K562 (cell line): ENCODE results near the gene CS. TPM values are rescaled to one million over a fixed set of nuclear protein-coding genes. Genes with fewer than 3 reads are reported as not detected.
A peak's percentile ranks its signal among the peaks of the same experiment; 100 is the strongest.

Source experiments
- ATAC-seq: fragments of 200-7000 bp; cut with Tn5 transposase; 3 replicates; pipeline ENCODE4 v1.9.1; 2020; ENCODE audit warnings: moderate library complexity
- BruUV-seq: library from RNA; stranded (reverse); fragments of 400-500 nt; replicated peaks from 2 replicates; lab custom pipeline; 2021; lab: Mats Ljungman, UMichigan
- CTCF ChIA-PET: fragments of 300-600 bp; formaldehyde crosslinking; extraction: SDS; loops from one replicate; lab custom pipeline; 2021; ENCODE audit warnings: low intra/inter-chr PET ratio; lab: Yijun Ruan, JAX
- POLR2A ChIA-PET: fragments of 300-600, 350-650 bp; sonication (Branson Sonifier 250); formaldehyde crosslinking; extraction: SDS; loops from one replicate; lab custom pipeline; 2021; ENCODE audit warnings: antibody characterized with exemption, inconsistent platforms; lab: Yijun Ruan, JAX
- DNase-seq, 4 experiments: peaks; one replicate each; pipeline versions ENCODE4 v3.0.0 to v3.0.0-alpha.2; 2011 to 2018; ENCODE audit warnings: low spot score in 3 of 4, mixed read lengths in 3 of 4; ENCODE audit errors: extremely low read depth in 1 of 4
- FAIRE-seq: peaks from 2 replicates; lab custom pipeline; 2011; peaks lifted over from hg19 to GRCh38; lab: Jason Lieb, UNC
- H2AFZ ChIP-seq: 2 replicates; pipeline ENCODE4 v1.6.0; 2011; ENCODE audit warnings: low read depth, low read length, control low read depth, inconsistent platforms
- H3K27ac ChIP-seq: fragments of 200-600 bp; 3 replicates; pipeline ENCODE4 v1.8.0; 2011; ENCODE audit warnings: low read depth, mild to moderate bottlenecking, control low read depth, inconsistent platforms, low read length, moderate library complexity, mixed read lengths; ENCODE audit errors: extremely low read depth
- H3K27me3 ChIP-seq, 2 experiments: fragments of 300-600 bp in 1 of 2; 2 replicates in 1 of 2; 3 replicates in 1 of 2; pipeline versions ENCODE4 v1.6.0 to v1.8.0; 2011; ENCODE audit warnings: inconsistent platforms in 2 of 2, low read length in 2 of 2, mild to moderate bottlenecking in 1 of 2, mixed read lengths in 1 of 2, moderate library complexity in 1 of 2; ENCODE audit not compliant: control insufficient read depth in 2 of 2, insufficient read depth in 2 of 2
- H3K36me3 ChIP-seq: fragments of 300-600 bp; 3 replicates; pipeline ENCODE4 v1.8.0; 2011; ENCODE audit warnings: mild to moderate bottlenecking, low read length, inconsistent platforms; ENCODE audit not compliant: control insufficient read depth, insufficient read depth
- H3K4me1 ChIP-seq, 2 experiments: fragments of 200-600 bp in 1 of 2; replicated peaks in 1 of 2; 2 replicates in 1 of 2; 3 replicates in 1 of 2; pipeline versions ENCODE4 v1.5.1 to v1.8.0; 2011; ENCODE audit warnings: inconsistent platforms in 2 of 2, low read length in 2 of 2, mild to moderate bottlenecking in 1 of 2, mixed read lengths in 1 of 2, moderate library complexity in 1 of 2; ENCODE audit not compliant: control insufficient read depth in 2 of 2, insufficient read depth in 2 of 2
- H3K4me2 ChIP-seq: 2 replicates; pipeline ENCODE4 v1.6.1; 2011; ENCODE audit warnings: low read length, control low read depth, inconsistent platforms, mixed read lengths; ENCODE audit not compliant: insufficient read depth
- H3K4me3 ChIP-seq: fragments of 200-600 bp; sonication (generic), shearing (Covaris generic); 2 replicates; pipeline ENCODE4 v1.5.1; 2016; ENCODE audit warnings: control low read depth, inconsistent platforms
- H3K79me2 ChIP-seq: fragments of 200-600 bp; 3 replicates; pipeline ENCODE4 v1.8.0; 2011; ENCODE audit warnings: low read length, inconsistent platforms; ENCODE audit not compliant: control insufficient read depth, insufficient read depth
- H3K9ac ChIP-seq, 2 experiments: 2 replicates each; pipeline versions ENCODE4 v1.6.0 to v1.6.1; 2011; ENCODE audit warnings: low read depth in 2 of 2, low read length in 2 of 2, control low read depth in 1 of 2, inconsistent platforms in 1 of 2, mild to moderate bottlenecking in 1 of 2, mixed read lengths in 1 of 2; ENCODE audit not compliant: insufficient read depth in 1 of 2
- H3K9me1 ChIP-seq: one replicate; pipeline ENCODE4 v1.6.0; 2011; ENCODE audit warnings: inconsistent platforms, mild to moderate bottlenecking, low read length, moderate library complexity; ENCODE audit not compliant: control insufficient read depth, insufficient read depth
- H3K9me3 ChIP-seq: replicated peaks from 2 replicates; pipeline ENCODE4 v1.5.1; 2011; ENCODE audit warnings: low read depth, low read length, inconsistent platforms; ENCODE audit not compliant: control insufficient read depth, insufficient read depth
- H4K20me1 ChIP-seq: replicated peaks from 2 replicates; pipeline ENCODE4 v1.6.1; 2011; ENCODE audit warnings: low read length, inconsistent platforms, mixed read lengths; ENCODE audit not compliant: control insufficient read depth, insufficient read depth
- CBFB ChIP-seq: sonication (generic); formaldehyde crosslinking; IDR thresholded peaks from 2 replicates; pipeline ENCODE4 v1.4.0; 2020; ENCODE audit warnings: mild to moderate bottlenecking, missing genetic modification reagents
- ETV5 ChIP-seq: sonication (generic); formaldehyde crosslinking; IDR thresholded peaks from 2 replicates; pipeline ENCODE4 v1.4.0; 2020; ENCODE audit warnings: low read depth, mild to moderate bottlenecking, missing genetic modification reagents
- HINFP ChIP-seq: fragments of 450-650 bp; conservative IDR thresholded peaks from 2 replicates; pipeline ENCODE4 v1.6.1; 2016; ENCODE audit warnings: missing genetic modification characterization, low read depth, mild to moderate bottlenecking, control low read depth, missing compliant biosample characterization
- HMG20B ChIP-seq: fragments of 250-450 bp; sonication (Bioruptor Pico); IDR thresholded peaks from 2 replicates; pipeline ENCODE4 v1.5.0; 2021; ENCODE audit warnings: mild to moderate bottlenecking
- KAT2B ChIP-seq: IDR thresholded peaks from one replicate; pipeline ENCODE4 v1.6.1; 2012; ENCODE audit warnings: low read depth, mild to moderate bottlenecking, control low read depth, inconsistent platforms, low read length, moderate library complexity
- KLF6 ChIP-seq: fragments of 250-450 bp; sonication (Bioruptor Pico); IDR thresholded peaks from 2 replicates; pipeline ENCODE4 v1.4.0; 2020; ENCODE audit warnings: mild to moderate bottlenecking, moderate library complexity, borderline replicate concordance
- MAFG ChIP-seq: fragments of 450-650 bp; conservative IDR thresholded peaks from 2 replicates; pipeline ENCODE4 v1.6.1; 2016; ENCODE audit warnings: missing genetic modification characterization, missing compliant biosample characterization
- NELFE ChIP-seq: IDR thresholded peaks from 2 replicates; pipeline ENCODE4 v1.6.1; 2011; ENCODE audit warnings: mild to moderate bottlenecking; ENCODE audit not compliant: insufficient read depth, insufficient read length
- NR1H2 ChIP-seq: sonication (generic); formaldehyde crosslinking; IDR thresholded peaks from 2 replicates; pipeline ENCODE4 v1.4.0; 2020; ENCODE audit warnings: mild to moderate bottlenecking, missing genetic modification reagents
- PHB ChIP-seq: fragments of 250-450 bp; sonication (Bioruptor Pico); IDR thresholded peaks from 2 replicates; pipeline ENCODE4 v1.5.0; 2021
- POLR3A ChIP-seq: IDR thresholded peaks from 2 replicates; pipeline ENCODE4 v1.6.1; 2011; ENCODE audit warnings: borderline replicate concordance, mild to moderate bottlenecking, moderate library complexity; ENCODE audit not compliant: insufficient read length, insufficient read depth; ENCODE audit errors: extremely low read depth
- SAFB ChIP-seq: fragments of 200-400 bp; formaldehyde crosslinking; IDR thresholded peaks from 2 replicates; pipeline ENCODE4 v1.6.1; 2017; ENCODE audit warnings: low read depth, low read length, borderline replicate concordance
- SMARCA4 ChIP-seq: fragments of 450-650 bp; IDR thresholded peaks from 2 replicates; pipeline ENCODE4 v1.6.1; 2016
- TAL1 ChIP-seq: fragments of 450-650 bp; IDR thresholded peaks from 2 replicates; pipeline ENCODE4 v1.6.1; 2016; ENCODE audit warnings: mild to moderate bottlenecking
- XRCC5 ChIP-seq: fragments of 200-400 bp; formaldehyde crosslinking; IDR thresholded peaks from 2 replicates; pipeline ENCODE4 v1.6.1; 2017; ENCODE audit warnings: low read depth, mild to moderate bottlenecking, low read length
- WGBS: fragments of 100-300 bp; shearing (Covaris generic); methylation state at CpG from one replicate; pipeline ENCODE4 v1.1.6; 2016; ENCODE audit warnings: low coverage, mixed read lengths; ENCODE audit not compliant: insufficient coverage; ENCODE audit errors: missing lambda C conversion rate; 5-methylcytosine and 5-hydroxymethylcytosine counted together
- in situ Hi-C: fragments of 300-500 bp; cut with MboI; formaldehyde crosslinking; loops from 4 replicates; pipeline ENCODE4 v1.15.0; 2018; ENCODE audit warnings: inconsistent platforms, mixed read lengths
- intact Hi-C: fragments of 100-400 bp; cut with micrococcal nuclease; formaldehyde crosslinking; loops from 2 replicates; pipeline ENCODE4 v1.14.2; 2022
- polyA plus RNA-seq, 8 experiments: library from polyadenylated mRNA; depleted of rRNA in 4 of 8; stranded (reverse) in 5 of 8; unstranded in 3 of 8; fragments of >200 nt; fragmentation: Nextera tagmentation in 2 of 8; fragmentation: Illumina TruSeq in 1 of 8; extraction: Ambion mirVana in 2 of 8; extraction: Trizol in 1 of 8; gene quantifications; 2 replicates each; pipeline versions ENCODE4 v1.2.1 to v1.2.3, GENCODE V29; 2011 to 2014; ENCODE audit warnings: inconsistent platforms in 1 of 8, missing spikeins in 1 of 8
- total RNA-seq, 7 experiments: library from RNA; depleted of rRNA in 6 of 7; stranded (reverse); fragments of >200 nt in 6 of 7; fragmentation: Illumina TruSeq in 2 of 7; extraction: Trizol in 2 of 7; gene quantifications; 2 replicates each; pipeline versions ENCODE4 v1.2.1 to v1.2.3, GENCODE V29; 2011 to 2021; ENCODE audit warnings: low replicate concordance in 1 of 7
- TF ChIP-seq, protein P1 (sequence below), 2 experiments: fragments of 250-450 bp in 1 of 2; fragments of 450-650 bp in 1 of 2; sonication (Bioruptor Pico) in 1 of 2; IDR thresholded peaks; 2 replicates each; pipeline versions ENCODE4 v1.6.1 to v1.8.0; 2016 to 2021; ENCODE audit warnings: mild to moderate bottlenecking in 2 of 2, moderate library complexity in 2 of 2, missing compliant biosample characterization in 1 of 2, missing genetic modification characterization in 1 of 2
- TF ChIP-seq, protein P2 (sequence below): fragments of 250-450 bp; sonication (Bioruptor Pico); IDR thresholded peaks from 2 replicates; pipeline ENCODE4 v1.9.0; 2021; ENCODE audit warnings: mild to moderate bottlenecking, inconsistent platforms

The CS gene
- total and polyA plus RNA-seq, 9 of the 15 experiments (the other 6 are each of a cell fraction or from before 2014, with no cell fraction given) = 99.9 to 390 (median 149) TPM

DNA sequence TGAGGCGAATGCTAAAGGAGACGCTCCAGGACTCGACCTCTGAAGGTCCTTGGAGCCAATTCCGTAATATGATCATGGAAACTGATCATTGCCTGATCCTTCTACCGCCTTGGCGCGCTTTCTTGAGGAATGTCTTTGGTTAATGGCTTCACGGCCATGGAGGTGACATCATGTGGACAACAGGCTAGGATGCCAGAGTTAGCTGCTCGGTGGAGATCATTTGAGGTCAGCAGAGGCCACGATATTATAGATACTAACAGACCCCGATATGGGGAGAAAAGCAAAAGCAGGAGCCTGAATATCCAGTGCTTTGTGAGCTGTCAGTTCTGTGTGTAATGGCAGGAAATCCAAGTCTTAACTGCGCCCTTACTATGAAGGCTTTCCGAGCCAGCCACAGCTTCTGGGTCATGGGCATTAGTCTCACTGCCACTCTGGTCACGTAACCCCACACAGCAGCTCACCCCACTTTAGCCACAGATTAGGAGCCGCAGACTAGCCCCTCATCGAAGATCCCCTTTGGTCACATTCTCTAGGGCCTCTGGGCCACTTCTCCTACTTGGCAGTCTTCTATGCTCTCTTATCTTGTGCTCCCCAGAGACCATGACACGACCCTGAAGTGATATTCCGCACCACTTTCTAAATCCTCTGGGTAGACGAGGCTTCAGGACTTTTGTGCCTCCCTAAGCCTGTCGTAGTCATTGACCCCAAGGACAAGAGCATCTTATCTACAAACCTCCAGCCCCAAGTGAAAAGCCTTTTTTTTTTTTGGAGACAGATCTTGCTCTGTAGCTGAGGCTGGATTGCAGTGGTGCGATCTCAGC is 724 bp upstream of the CS start:
- peak; percentile 98 for FAIRE-seq
- Histone ChIP-seq H3K36me3 (peaks cover 56% of the 10 kb centered on the region), H2AFZ (peak overlapping the region; percentile 85), H3K4me3 (peak overlapping the region; percentile 64), H3K4me2 (peak overlapping the region; percentile 93), H3K9me3 (no peaks in the 10 kb centered on the region), H3K9me1 (no peaks in the 10 kb centered on the region), H4K20me1 (no peaks in the 10 kb centered on the region; the same call in 1 of the 2 replicates), H3K27me3 (no peaks in the 10 kb centered on the region), H3K4me1 (peaks cover 22 to 42% of the 10 kb centered on the region in 2 experiments), H3K27ac (peak overlapping the region; percentile 98), H3K9ac (peak overlapping the region; percentile 87 to 88; a peak in 3 of 4 replicates), H3K79me2 (peaks cover 48% of the 10 kb centered on the region)
- ATAC-seq = peak; percentile 74
- TSS peak; percentile 90 for BruUV-seq
- ChIA-PET POLR2A (interaction anchor here (0.6 to 3.2 kb wide), 11 partner anchors 7 to 257 kb away, joined by 3 to 18 read pairs (median 3); no protein-coding TSS in a partner anchor), CTCF (interaction anchor here (1.1 to 1.5 kb wide), 2 partner anchors 77 to 94 kb away, joined by 4 to 7 read pairs; partner anchors contain the start of gene NABP2)
- intact Hi-C loops (loop anchor here (2.0 kb wide), 3 partner anchors 14 to 182 kb away; partner anchors contain the start of genes COQ10A and ZC3H10), in situ Hi-C loops (no loop called here)
- DNase-seq = peak; percentile 44 to 95 (median 68)
- 3% methylated on average over 21 of the region's 21 CpGs for WGBS
- TF ChIP-seq ETV5 (CRISPR knock-in tag) (no peak), TAL1 (peak; percentile 89), NR1H2 (CRISPR knock-in tag) (no peak; the same call in 1 of the 2 replicates), KLF6 (no peak), NELFE (no peak), CBFB (no peak), XRCC5 (no peak), SMARCA4 (peak; percentile 83), KAT2B (no peak), SAFB (no peak), HMG20B (CRISPR knock-in tag) (no peak), POLR3A (no peak), HINFP (peak; percentile 28; the same call in 1 of the 2 replicates), PHB (CRISPR knock-in tag) (no peak), MAFG (tag) (no peak)
- TF ChIP-seq, protein P1, sequence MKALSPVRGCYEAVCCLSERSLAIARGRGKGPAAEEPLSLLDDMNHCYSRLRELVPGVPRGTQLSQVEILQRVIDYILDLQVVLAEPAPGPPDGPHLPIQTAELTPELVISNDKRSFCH (CRISPR knock-in tag; IDR thresholded peaks at IDR 0.05) = no peak
- TF ChIP-seq, protein P1 (tag; IDR thresholded peaks at IDR 0.05) = peak; percentile 57; the same call in 1 of the 2 replicates
- TF ChIP-seq, protein P2, sequence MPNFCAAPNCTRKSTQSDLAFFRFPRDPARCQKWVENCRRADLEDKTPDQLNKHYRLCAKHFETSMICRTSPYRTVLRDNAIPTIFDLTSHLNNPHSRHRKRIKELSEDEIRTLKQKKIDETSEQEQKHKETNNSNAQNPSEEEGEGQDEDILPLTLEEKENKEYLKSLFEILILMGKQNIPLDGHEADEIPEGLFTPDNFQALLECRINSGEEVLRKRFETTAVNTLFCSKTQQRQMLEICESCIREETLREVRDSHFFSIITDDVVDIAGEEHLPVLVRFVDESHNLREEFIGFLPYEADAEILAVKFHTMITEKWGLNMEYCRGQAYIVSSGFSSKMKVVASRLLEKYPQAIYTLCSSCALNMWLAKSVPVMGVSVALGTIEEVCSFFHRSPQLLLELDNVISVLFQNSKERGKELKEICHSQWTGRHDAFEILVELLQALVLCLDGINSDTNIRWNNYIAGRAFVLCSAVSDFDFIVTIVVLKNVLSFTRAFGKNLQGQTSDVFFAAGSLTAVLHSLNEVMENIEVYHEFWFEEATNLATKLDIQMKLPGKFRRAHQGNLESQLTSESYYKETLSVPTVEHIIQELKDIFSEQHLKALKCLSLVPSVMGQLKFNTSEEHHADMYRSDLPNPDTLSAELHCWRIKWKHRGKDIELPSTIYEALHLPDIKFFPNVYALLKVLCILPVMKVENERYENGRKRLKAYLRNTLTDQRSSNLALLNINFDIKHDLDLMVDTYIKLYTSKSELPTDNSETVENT (CRISPR knock-in tag) = no peak
